GM18502 (cell line): ENCODE measurements around the gene DNAH17.

Source experiments
- ATAC-seq: cut with Tn5 transposase; IDR thresholded peaks from one replicate; pipeline ENCODE4 v1.9.1; 2021; ENCODE audit warnings: mild to moderate bottlenecking; ENCODE audit not compliant: unreplicated experiment, poor library complexity

Gene DNAH17

GRCh38 chr17:78580277-78580804 is 3.1 kb upstream of the DNAH17 start:
- no peak for ATAC-seq

DNA sequence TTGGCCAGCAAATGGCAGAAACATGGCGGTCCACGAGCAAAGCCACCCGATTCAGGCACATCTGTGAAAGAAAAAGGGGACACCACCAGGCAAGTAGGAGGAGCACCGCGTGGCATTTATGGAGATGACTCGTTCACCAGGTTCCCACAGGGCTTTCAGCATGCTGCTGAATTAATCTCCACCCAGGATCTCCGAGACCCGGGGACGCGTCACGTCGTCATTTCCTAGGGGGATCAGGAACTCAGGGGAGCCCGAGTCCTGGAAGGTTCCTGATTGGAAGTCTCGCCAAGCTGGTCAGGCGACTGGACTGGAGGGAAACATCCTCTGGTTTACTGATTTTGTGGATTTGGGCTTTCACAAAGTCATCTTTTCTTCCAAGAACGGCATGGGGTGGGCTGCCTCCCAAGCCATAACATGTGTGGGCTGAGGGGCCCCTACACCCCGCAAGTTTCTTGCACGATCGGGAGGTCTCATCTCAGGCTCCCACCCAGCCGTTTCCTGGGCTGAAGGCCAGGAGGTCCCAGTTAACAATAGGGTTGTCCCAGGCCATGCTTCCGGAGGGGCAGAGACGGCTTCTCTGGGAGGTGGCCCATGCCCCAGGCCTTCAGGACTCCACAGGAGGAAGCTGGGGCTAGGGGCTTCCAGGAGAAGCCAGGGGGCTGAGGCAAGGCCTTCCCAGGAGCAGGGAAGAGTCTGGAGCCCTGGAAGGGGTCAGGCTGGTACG is 645 bp downstream of the DNAH17 start:
- no peak for ATAC-seq

DNA sequence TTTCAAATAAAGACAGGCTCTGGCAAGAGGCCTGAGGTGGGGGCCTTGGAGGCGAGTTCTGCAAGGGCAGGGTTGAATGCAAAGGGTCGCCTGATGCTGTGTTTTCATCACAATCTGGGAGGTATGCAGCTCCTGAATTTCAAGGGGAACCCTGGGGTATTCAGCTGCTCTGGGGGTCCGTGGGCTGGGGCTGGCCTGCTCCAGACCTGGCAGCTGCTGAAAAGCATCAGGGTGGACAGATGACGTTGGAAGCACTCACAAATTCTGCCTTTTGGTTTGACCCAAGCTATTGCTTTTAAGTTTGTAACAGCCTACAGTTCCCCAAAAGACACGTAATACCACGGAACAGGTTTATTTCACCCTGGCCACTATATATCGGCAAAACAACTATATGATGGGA is 1.3 kb downstream of the DNAH17 start:
- no peak for ATAC-seq

DNA sequence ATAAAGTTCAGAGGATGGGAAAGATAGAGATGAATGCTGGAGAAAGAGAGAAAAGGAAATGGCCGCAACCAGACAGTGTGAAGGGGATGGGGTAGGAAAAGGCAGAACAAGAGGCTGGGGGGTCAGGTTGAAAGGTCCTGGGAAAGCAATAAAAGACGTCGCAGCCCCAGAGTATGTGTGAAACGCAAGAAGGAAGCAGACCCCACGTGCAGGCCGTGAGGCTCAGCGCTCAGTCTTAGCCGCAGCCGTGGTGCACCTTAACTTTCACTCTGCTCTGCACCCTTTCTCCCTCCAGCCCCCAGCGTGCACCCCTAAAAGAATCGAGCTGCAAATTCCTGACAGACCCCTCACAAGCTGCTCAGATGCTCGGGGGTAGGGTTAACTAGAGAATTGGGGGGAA is 1.9 kb downstream of the DNAH17 start:
- ATAC-seq = no peak

- no peak for ATAC-seq
These were observed 3.2 kb downstream of the DNAH17 start for GRCh38 chr17:78573955-78574354.

GRCh38 chr17:78572239-78573205 is 4.7 kb downstream of the DNAH17 start:
- no peak for ATAC-seq

DNA sequence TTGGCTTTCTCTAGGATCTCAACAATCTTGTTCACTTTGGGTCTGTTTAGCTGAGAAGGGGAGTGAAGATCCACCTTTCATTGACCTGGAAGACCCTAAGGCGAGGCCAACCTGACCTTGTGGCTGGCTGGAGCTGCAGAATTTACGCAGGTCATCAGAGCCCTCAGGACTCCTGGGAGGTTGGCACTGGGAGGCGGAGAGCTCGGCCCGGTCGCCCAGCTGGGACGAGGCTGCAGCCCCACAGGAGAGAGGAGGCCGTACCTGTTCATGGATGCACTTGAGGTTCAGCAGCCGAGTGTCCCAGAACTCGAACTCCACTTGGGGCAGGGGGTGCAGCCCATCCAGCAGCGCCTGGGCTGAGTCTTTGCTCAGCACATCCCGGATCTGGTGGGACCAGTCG is 5.9 kb downstream of the DNAH17 start:
- ATAC-seq = no peak

DNA sequence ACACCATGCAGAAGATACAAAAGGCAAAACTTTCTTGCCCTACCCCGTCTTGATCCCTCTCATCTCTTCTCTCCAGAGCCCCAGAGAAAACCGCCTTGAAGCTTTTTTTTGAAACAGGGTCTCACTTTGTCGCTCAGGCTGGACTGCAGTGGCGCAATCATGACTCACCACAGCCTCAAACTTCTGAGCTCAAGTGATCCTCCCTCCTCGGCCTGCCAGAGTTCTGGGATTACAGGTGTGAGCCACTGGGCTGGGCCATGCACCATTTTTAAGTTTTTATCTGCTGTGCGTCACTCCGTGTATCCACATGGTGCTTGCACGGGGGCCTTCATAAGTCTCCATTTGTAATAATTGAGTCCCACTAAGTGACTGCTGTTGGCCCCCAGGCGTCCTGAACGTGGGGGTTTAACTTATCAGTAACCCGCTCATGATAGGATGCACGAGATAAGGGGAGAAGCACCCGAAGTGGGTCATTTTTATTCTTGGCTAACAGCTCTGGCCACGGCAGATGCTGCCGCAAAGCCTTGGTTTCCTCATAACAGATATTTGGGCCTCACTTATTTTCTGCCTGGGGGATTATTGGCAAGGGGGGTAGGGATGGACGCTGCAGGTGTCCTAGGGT is 8.6 kb downstream of the DNAH17 start:
- ATAC-seq = no peak

DNA sequence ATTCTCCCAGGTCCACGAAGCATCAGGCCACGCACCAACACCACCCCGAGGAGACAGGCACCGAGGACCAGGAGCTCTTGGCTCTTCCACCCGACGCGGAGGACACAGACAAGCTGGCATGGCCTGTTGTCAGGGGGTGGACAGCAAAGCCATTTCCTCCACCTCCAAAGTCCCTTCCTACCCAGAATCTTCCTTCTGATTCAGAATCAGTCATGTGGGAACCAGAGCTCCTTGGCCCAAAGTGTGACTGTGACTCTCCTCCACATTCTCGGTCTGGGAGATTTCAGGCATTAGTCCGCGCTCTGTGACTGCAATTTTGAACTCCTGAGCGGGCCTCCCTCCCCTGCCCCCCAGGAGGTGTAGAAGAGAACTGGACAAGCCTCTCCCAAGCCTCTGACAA is 9.2 kb downstream of the DNAH17 start:
- ATAC-seq = no peak

DNA sequence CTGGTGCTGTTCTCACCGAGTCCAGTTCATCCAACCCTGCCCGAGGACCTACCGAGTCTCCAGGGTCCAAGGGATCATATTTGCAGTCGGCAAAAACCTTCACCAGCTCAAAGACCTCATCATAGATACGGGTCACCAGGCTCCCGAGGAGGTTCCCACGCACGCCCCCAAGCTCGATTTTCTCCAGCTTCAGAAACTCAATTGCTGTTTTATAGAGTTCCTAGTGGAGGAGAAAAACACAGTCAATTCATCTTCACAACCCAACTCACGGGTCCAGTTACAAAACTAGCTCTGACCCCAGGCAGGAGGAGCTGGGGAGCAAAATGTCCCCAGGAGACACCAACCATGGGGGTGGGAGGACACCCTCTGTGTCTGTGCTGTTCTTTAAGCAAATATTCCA is 10.2 kb downstream of the DNAH17 start:
- no peak for ATAC-seq

DNA sequence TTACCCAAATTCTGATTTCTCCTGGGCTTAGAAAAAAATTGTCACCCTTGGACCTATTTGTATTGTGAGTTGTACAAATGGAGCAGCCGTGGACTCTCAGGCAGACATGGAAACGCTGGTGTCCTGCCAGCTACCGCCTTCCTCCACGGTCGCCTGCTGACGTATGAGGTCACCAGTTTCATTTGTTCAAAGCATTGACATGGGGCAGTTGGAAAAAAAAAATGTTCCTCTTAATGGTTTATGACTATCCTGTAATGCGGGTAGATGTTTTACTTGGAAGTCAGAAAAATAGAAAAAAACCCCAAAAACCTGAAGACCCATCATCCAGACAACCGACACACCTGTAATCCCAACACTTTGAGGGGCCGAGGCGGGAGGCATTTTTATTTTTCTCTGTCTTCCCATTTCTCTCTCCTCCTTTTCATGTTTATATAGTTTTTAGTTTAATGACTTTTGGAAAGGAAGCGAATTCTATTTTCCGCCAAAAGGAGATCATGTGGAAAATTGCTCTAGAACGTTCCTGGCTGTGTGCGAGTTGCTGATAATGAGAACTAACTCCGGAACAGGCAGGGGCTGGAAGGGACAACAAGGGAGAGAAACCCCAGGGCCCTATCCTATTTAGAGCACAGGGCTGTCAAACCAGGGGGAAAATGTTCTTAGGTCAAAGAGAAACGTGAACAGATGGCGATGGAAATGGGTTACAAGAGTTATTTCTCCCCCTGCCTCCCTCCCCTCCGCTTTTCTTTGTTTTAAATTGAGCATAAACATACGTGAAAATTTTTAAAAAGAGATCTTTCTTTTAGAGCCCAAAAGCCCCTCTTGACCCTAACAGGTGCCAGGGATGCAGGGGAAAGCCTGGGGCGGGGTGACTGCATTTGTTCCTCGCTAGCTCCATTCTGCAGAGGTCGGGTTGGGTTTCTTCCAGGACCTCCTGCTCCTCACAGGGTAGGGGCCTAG is 13.7 kb downstream of the DNAH17 start:
- ATAC-seq = no peak

GRCh38 chr17:78562734-78563133 is 14.5 kb downstream of the DNAH17 start:
- ATAC-seq = no peak

DNA sequence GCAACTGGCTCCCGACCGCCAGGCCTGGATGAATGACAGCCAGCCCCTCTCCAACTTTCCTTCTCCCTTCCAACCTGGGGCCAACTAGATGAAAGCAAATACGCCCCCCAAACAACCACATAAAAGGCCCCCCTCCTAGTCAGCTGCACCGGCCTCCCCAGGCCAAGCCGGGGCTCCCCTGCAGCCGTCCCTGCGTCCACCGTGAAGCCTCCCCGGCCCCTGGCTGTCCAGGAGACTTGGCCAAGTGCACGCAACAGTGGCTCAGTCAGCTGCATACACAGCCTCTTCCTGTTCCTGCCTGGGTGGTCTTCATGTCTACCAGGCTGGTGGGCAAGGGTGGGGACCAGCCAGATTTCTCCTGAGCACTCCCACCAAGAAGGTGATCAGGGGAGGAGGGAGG is 16.0 kb downstream of the DNAH17 start:
- ATAC-seq = no peak

DNA sequence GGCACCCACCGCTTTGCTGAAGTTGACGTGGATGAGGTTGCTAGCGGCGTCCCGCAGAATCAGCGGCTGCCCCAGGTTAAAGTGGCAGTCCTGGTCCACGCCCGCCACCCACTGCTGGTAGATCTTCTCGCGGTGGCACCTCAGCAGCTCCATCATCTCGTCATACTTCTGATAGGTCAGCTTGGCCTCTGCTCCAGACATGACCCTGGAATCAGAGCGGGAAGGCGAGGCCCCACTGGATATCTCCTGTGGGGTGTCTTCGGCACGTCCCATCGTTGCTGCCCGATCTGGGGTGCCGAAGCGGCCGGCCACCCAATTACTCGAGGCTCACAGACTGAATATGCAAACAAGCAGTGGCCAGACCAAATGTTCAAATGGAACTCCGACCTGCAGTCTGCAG is 16.5 kb downstream of the DNAH17 start:
- no peak for ATAC-seq

DNA sequence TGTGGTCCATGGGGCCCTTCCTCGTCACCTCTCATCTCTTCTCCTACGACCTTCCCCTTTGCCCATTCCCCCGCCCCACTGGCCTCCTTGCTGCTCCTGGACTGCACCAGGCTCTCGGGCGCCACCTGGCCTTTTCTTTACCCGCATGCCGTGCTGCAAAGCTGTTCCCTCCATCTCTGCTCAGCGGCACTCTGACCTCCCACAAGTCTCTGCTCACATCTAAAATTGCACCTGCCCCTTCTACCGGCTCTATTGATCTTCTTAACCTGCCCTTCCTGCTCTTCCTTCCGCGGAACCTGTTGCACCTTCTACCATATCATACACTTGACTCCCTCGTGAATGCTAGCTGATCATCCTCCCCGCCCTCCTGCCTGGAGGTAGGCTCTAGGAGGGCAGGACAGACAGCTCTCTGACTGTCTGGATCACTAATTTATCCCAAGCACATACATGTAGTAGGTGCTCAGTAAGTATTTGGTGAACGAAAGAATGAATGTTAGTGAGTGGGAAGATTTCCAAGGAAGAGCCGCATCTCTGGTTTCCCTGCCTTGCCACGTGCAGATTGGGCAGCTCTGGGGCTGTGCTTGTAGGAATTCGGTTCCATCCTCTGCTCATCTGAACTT is 17.3 kb downstream of the DNAH17 start:
- no peak for ATAC-seq

DNA sequence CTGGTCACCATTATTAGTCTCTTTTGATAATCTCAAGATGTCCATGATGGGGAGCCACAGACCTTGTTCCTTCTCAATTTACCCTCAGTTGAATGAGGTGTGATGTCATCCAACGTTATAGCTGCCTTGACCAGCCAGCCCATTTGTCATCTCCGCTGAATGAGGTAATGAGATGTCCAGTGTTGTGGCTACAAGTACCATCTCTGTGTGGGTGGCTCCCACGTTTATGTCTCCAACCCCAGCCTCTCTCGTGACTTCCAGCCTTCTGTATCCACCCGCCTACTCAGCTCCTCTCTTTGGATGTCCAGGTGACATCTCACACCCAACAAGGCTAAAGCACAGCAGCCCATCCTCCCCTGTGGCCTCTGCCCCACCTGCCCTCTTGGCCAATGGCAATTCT is 18.2 kb downstream of the DNAH17 start:
- no peak for ATAC-seq

- no peak for ATAC-seq
These were observed 18.9 kb downstream of the DNAH17 start for GRCh38 chr17:78558181-78558850.

- ATAC-seq = no peak
These were observed 19.6 kb downstream of the DNAH17 start for GRCh38 chr17:78557598-78558039.

DNA sequence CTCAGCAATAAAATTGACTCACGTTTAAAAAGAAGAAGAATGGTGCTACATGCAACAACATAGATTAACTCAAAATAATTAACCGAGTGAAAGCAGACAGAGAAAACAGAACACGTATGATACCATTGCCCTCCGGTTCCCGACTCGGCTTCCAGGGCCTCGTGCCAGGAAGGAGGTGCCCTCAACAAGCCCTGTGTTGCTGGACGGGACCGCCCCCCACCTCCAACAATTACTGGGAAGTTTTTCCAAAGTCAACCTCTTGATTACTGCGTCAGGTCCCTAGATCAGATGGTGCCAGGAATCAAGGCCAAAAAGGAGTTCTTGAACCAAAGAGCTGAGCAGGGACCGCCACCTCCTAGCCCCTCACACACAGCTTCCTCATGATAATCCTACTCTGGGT is 20.4 kb downstream of the DNAH17 start:
- ATAC-seq = no peak
